GM18909 (cell line): ENCODE results near the gene GAS7.

ENCODE experiments used
- ATAC-seq: cut with Tn5 transposase; IDR thresholded peaks from one replicate; pipeline ENCODE4 v1.9.1; 2021; ENCODE audit warnings: mild to moderate bottlenecking; ENCODE audit not compliant: unreplicated experiment, poor library complexity

The GAS7 gene

GRCh38 chr17:10172778-10173177, 25.6 kb downstream of the GAS7 start:
- ATAC-seq = no peak

- peak; percentile 68 for ATAC-seq
Measured at GRCh38 chr17:10172241-10172741, 26.1 kb downstream of the GAS7 start.

GRCh38 chr17:10171581-10171981, 26.8 kb downstream of the GAS7 start:
- peak; percentile 50 for ATAC-seq

GRCh38 chr17:10171122-10171571, 27.3 kb downstream of the GAS7 start:
- ATAC-seq = no peak

GRCh38 chr17:10170233-10170632, 28.2 kb downstream of the GAS7 start:
- no peak for ATAC-seq

- ATAC-seq = no peak
Measured at GRCh38 chr17:10169290-10169689, 29.1 kb downstream of the GAS7 start.

- no peak for ATAC-seq
Measured at GRCh38 chr17:10166176-10166935, 32.0 kb downstream of the GAS7 start.

- no peak for ATAC-seq
Measured at GRCh38 chr17:10162096-10162495, 36.3 kb downstream of the GAS7 start.

GRCh38 chr17:10161386-10161785, 37.0 kb downstream of the GAS7 start:
- no peak for ATAC-seq

GRCh38 chr17:10156948-10157607, 41.3 kb downstream of the GAS7 start:
- peak; percentile 81 for ATAC-seq

- ATAC-seq = no peak
Measured at GRCh38 chr17:10156599-10156947, 41.8 kb downstream of the GAS7 start.

- ATAC-seq = no peak
Measured at GRCh38 chr17:10156077-10156435, 42.4 kb downstream of the GAS7 start.

GRCh38 chr17:10155371-10156076, 42.9 kb downstream of the GAS7 start:
- ATAC-seq = no peak

GRCh38 chr17:10151667-10152496, 46.5 kb downstream of the GAS7 start:
- ATAC-seq = peak; percentile 44

GRCh38 chr17:10149573-10150399, 48.6 kb downstream of the GAS7 start:
- peak; percentile 79 for ATAC-seq

GRCh38 chr17:10147761-10148415, 50.5 kb downstream of the GAS7 start:
- no peak for ATAC-seq

- ATAC-seq = no peak
Measured at GRCh38 chr17:10147040-10147439, 51.4 kb downstream of the GAS7 start.

GRCh38 chr17:10144982-10145381, 53.4 kb downstream of the GAS7 start:
- ATAC-seq = no peak

GRCh38 chr17:10144456-10144855, 54.0 kb downstream of the GAS7 start:
- no peak for ATAC-seq
